PFSK-1 (cell line): ENCODE data around the gene LSS.

Experiments
- FOXP2 ChIP-seq: optimal IDR thresholded peaks from 2 replicates; pipeline ENCODE3; 2011; ENCODE audit warnings: borderline replicate concordance, control low read depth, inconsistent platforms; ENCODE audit not compliant: insufficient read depth; ENCODE audit errors: extremely low read length, extremely low read depth
- POLR2AphosphoS5 ChIP-seq: IDR thresholded peaks from 2 replicates; pipeline ENCODE4 v1.6.1; 2012; ENCODE audit warnings: low read depth, mild to moderate bottlenecking, control low read depth, low read length, moderate library complexity
- SIN3A ChIP-seq: IDR thresholded peaks from 2 replicates; pipeline ENCODE4 v1.6.1; 2012; ENCODE audit warnings: mild to moderate bottlenecking, low read length, moderate library complexity, borderline replicate concordance; ENCODE audit not compliant: insufficient read depth
- TAF1 ChIP-seq: IDR thresholded peaks from 2 replicates; pipeline ENCODE4 v1.6.1; 2012; ENCODE audit warnings: low read length, control low read depth, borderline replicate concordance; ENCODE audit not compliant: insufficient read depth
- TF ChIP-seq, protein P1 (sequence below), 2 experiments: IDR thresholded peaks; 2 replicates each; pipeline versions ENCODE4 v1.6.1 to v1.8.0; 2011 to 2012; ENCODE audit warnings: low read depth in 2 of 2, low read length in 2 of 2, control low read depth in 1 of 2, inconsistent platforms in 1 of 2, mild to moderate bottlenecking in 1 of 2, moderate library complexity in 1 of 2; ENCODE audit not compliant: insufficient read depth in 1 of 2

The LSS gene

DNA sequence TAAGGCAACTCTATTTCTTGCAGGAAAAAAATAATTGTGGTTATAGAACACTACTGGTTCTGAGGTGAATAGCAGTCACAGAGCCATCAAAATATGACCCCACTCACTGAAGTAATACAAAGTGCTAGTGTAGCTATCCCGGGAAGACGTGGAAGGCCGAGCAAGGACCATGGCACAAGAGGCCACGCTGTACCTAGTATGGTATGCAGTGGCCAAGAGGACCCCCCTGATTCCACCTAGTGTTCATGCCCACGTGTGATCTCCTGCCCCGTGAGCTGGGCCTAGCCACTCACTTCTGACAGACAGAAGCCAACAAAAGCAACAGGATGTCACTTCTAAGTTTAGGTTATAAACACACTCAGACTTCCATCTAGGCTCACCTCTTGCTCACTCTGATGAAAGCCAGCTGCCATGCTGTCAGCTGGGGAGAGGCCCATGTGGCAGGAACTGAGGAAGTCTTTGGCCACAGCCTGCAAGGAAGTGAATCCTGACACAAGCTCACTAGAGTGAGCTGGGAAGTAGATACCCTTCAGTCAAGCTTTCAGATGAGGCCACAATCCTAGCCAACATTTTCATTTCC, 21.7 kb upstream of the LSS start:
- no peak for TF ChIP-seq TAF1
- TF ChIP-seq SIN3A, result no peak
- TF ChIP-seq, protein P1, sequence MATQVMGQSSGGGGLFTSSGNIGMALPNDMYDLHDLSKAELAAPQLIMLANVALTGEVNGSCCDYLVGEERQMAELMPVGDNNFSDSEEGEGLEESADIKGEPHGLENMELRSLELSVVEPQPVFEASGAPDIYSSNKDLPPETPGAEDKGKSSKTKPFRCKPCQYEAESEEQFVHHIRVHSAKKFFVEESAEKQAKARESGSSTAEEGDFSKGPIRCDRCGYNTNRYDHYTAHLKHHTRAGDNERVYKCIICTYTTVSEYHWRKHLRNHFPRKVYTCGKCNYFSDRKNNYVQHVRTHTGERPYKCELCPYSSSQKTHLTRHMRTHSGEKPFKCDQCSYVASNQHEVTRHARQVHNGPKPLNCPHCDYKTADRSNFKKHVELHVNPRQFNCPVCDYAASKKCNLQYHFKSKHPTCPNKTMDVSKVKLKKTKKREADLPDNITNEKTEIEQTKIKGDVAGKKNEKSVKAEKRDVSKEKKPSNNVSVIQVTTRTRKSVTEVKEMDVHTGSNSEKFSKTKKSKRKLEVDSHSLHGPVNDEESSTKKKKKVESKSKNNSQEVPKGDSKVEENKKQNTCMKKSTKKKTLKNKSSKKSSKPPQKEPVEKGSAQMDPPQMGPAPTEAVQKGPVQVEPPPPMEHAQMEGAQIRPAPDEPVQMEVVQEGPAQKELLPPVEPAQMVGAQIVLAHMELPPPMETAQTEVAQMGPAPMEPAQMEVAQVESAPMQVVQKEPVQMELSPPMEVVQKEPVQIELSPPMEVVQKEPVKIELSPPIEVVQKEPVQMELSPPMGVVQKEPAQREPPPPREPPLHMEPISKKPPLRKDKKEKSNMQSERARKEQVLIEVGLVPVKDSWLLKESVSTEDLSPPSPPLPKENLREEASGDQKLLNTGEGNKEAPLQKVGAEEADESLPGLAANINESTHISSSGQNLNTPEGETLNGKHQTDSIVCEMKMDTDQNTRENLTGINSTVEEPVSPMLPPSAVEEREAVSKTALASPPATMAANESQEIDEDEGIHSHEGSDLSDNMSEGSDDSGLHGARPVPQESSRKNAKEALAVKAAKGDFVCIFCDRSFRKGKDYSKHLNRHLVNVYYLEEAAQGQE (IDR thresholded peaks at IDR 0.05; ENCODE audit: insufficient read depth in 1 of 2, low read depth in 2 of 2, low read length in 2 of 2), result no peak
- TF ChIP-seq POLR2AphosphoS5, result no peak
- TF ChIP-seq FOXP2, result no peak

DNA sequence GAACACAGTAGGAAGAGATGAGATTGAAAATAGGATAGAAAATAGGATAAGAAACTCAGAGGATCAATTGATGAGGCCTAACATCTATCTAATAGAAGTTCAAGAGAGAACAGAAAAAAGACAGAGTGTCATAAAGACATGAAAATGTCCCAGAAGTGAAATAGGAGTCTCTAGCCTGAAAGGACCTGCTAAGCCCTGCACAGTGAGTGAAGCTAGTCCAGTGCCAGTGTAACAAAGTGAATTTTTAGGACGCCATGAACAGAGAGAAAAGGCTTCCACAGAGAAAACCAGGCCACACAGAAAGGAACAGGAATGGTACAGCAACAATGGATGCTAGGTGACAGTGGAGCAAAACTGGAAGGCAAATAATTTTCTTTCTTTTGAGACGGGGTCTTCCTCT, 20.3 kb upstream of the LSS start:
- TF ChIP-seq, protein P1 (IDR thresholded peaks at IDR 0.05; ENCODE audit: insufficient read depth in 1 of 2, low read depth in 2 of 2, low read length in 2 of 2), result no peak
- TF ChIP-seq SIN3A (no peak), FOXP2 (no peak), TAF1 (no peak), POLR2AphosphoS5 (no peak)

DNA sequence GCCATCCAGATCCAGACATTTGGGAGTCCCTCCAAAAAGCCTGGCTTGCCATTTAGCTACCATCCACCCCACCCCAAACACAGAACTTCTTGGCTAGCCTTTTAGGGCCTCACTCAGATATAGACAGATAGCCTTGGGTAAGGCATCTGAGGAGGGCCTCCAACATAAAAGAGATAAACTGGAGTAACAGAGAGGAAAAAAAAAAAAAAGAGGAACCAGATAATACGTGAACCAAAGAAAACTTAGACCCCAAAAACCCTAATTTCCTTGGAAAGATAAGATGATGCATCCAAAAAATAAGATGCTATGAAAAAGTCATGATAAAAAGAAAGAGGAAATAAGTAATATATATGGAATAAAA, 19.8 kb upstream of the LSS start:
- TF ChIP-seq, protein P1 (IDR thresholded peaks at IDR 0.05; ENCODE audit: insufficient read depth in 1 of 2, low read depth in 2 of 2, low read length in 2 of 2), result no peak
- TF ChIP-seq TAF1 (no peak), FOXP2 (no peak), SIN3A (no peak), POLR2AphosphoS5 (no peak)

DNA sequence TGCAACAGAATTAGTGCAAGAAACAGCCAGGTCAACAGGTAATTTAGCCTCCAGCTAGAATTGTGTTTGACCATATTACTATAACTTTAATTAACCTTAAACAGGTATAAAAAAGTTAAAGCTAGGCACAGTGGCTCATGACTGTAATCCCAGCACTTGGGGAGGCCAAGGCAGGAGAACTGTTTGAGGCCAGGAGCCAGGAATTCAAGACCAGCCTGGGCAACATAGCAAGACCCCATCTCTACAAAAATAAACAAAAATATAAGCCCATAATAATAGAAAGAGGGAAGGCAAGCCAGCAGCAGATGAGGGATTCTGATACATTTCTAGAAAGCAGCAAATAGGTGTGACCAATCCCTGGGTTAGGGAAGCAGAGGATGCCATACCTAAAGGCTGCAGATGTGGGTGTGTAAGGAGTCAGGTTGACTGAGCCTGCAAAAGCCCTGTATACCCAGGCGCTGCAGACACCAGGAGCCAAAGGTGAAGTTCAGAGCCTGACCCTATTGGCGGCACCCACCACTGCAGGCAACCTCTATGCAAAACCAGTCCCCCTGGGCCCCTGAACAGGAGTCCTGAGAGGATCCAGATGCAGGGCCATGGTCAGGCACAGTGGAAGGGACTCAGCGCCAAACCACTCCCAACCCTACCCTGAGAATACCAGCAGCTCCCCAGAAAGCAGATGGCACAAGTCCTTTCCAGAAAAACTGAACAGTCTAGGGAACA, 19.3 kb upstream of the LSS start:
- TF ChIP-seq, protein P1 (IDR thresholded peaks at IDR 0.05; ENCODE audit: insufficient read depth in 1 of 2, low read depth in 2 of 2, low read length in 2 of 2), result no peak
- no peak for TF ChIP-seq FOXP2
- no peak for TF ChIP-seq TAF1
- TF ChIP-seq POLR2AphosphoS5, result no peak
- TF ChIP-seq SIN3A, result no peak

DNA sequence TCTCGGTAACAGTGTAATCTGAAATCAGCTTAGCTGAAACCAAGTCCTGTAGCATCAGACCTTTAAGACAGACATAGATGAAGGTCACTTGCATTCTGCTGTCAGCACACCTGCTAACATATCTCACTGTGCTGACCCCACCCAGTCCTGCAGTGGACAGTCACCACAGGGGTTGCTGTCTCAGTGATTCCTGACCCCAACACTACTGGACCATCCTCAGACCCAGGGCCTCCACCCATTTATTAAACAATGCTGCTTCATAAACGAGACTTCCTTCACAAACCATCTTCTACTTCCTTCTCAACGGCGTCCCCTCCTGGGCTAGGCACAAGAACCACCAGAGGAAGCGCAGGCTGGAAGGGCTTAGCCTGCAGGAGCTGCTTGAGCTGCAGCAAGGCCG, 17.8 kb upstream of the LSS start:
- TF ChIP-seq, protein P1 (IDR thresholded peaks at IDR 0.05; ENCODE audit: insufficient read depth in 1 of 2, low read depth in 2 of 2, low read length in 2 of 2), result no peak
- TF ChIP-seq SIN3A (no peak), TAF1 (no peak), POLR2AphosphoS5 (no peak), FOXP2 (no peak)
